HL-60 (cell line): ENCODE results near the gene PCLO.

Source experiments
- DNase-seq, 2 experiments: peaks; one replicate each; pipeline ENCODE4 v3.0.0-alpha.2; 2010 to 2020; ENCODE audit warnings: low read depth in 1 of 2, low spot score in 1 of 2
- H3K27ac ChIP-seq: fragments of 250-450 bp; sonication (Bioruptor Pico); replicated peaks from 2 replicates; pipeline ENCODE4 v1.5.1; 2020; ENCODE audit warnings: mild to moderate bottlenecking, moderate library complexity
- H3K27me3 ChIP-seq: fragments of 250-450 bp; sonication (Bioruptor Pico); 2 replicates; pipeline ENCODE4 v1.5.1; 2021; ENCODE audit warnings: mild to moderate bottlenecking, moderate library complexity; ENCODE audit not compliant: insufficient read depth, poor library complexity, severe bottlenecking
- H3K4me3 ChIP-seq: replicated peaks from 2 replicates; pipeline ENCODE4 v1.5.1; 2011; ENCODE audit warnings: mild to moderate bottlenecking, control low read depth, low read length; ENCODE audit not compliant: insufficient read depth
- CTCF ChIP-seq: IDR thresholded peaks from one replicate; pipeline ENCODE4 v1.5.1; 2011; ENCODE audit warnings: low read length, control low read depth, inconsistent platforms; ENCODE audit not compliant: insufficient read depth
- GABPA ChIP-seq: IDR thresholded peaks from 2 replicates; pipeline ENCODE4 v1.6.1; 2012; ENCODE audit warnings: low read depth
- POLR2AphosphoS5 ChIP-seq: IDR thresholded peaks from 2 replicates; pipeline ENCODE4 v1.6.1; 2012; ENCODE audit warnings: low read depth
- SPI1 ChIP-seq: IDR thresholded peaks from 2 replicates; pipeline ENCODE4 v1.6.1; 2012; ENCODE audit warnings: low read depth, mild to moderate bottlenecking, borderline replicate concordance
- TF ChIP-seq, protein P1 (sequence below): IDR thresholded peaks from 2 replicates; pipeline ENCODE4 v1.6.1; 2012; ENCODE audit warnings: low read depth; ENCODE audit not compliant: insufficient replicate concordance

The PCLO gene

GRCh38 chr7:82964150-82964882, 198.4 kb downstream of the PCLO start:
- DNase-seq, result no peak
- TF ChIP-seq CTCF (no peak), POLR2AphosphoS5 (no peak), SPI1 (no peak), GABPA (no peak)
- TF ChIP-seq, protein P1, sequence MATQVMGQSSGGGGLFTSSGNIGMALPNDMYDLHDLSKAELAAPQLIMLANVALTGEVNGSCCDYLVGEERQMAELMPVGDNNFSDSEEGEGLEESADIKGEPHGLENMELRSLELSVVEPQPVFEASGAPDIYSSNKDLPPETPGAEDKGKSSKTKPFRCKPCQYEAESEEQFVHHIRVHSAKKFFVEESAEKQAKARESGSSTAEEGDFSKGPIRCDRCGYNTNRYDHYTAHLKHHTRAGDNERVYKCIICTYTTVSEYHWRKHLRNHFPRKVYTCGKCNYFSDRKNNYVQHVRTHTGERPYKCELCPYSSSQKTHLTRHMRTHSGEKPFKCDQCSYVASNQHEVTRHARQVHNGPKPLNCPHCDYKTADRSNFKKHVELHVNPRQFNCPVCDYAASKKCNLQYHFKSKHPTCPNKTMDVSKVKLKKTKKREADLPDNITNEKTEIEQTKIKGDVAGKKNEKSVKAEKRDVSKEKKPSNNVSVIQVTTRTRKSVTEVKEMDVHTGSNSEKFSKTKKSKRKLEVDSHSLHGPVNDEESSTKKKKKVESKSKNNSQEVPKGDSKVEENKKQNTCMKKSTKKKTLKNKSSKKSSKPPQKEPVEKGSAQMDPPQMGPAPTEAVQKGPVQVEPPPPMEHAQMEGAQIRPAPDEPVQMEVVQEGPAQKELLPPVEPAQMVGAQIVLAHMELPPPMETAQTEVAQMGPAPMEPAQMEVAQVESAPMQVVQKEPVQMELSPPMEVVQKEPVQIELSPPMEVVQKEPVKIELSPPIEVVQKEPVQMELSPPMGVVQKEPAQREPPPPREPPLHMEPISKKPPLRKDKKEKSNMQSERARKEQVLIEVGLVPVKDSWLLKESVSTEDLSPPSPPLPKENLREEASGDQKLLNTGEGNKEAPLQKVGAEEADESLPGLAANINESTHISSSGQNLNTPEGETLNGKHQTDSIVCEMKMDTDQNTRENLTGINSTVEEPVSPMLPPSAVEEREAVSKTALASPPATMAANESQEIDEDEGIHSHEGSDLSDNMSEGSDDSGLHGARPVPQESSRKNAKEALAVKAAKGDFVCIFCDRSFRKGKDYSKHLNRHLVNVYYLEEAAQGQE, result no peak
- Histone ChIP-seq H3K27me3 (no peaks in the 10 kb centered on the region), H3K4me3 (no peak overlapping the region), H3K27ac (no peak overlapping the region)

- no peak overlapping the region for H3K4me3 ChIP-seq
- DNase-seq, result no peak
- H3K27me3 ChIP-seq, result no peaks in the 10 kb centered on the region
- no peak for TF ChIP-seq CTCF
- no peak for TF ChIP-seq SPI1
- TF ChIP-seq, protein P1, result no peak
- TF ChIP-seq POLR2AphosphoS5, result no peak
- H3K27ac ChIP-seq, result no peak overlapping the region
Measured at GRCh38 chr7:82961240-82961639, 201.4 kb downstream of the PCLO start.

GRCh38 chr7:82959528-82959927, 203.2 kb downstream of the PCLO start:
- Histone ChIP-seq H3K27ac (no peak overlapping the region), H3K27me3 (no peaks in the 10 kb centered on the region), H3K4me3 (no peak overlapping the region)
- no peak for TF ChIP-seq CTCF
- no peak for TF ChIP-seq GABPA
- no peak for TF ChIP-seq SPI1
- TF ChIP-seq, protein P1, result no peak
- TF ChIP-seq POLR2AphosphoS5, result no peak
- no peak for DNase-seq
